ENCODE measurements around the gene PARN.
"Not testable (repeated sequence)": the region's sequence is repeated elsewhere in the genome, so short reads cannot be mapped to it uniquely, and the experiment has no call there.

The PARN gene

GRCh38 chr16:14632693-14633569 lies 2.9 kb upstream of the PARN start, which contains the start of gene BFAR:
Gene BFAR, plus strand, starts transcription at chr16:14632951. Its CDS starts 11,396 bp downstream, at chr16:14644347.
- peak; percentile 99 for DNase-seq

DNA sequence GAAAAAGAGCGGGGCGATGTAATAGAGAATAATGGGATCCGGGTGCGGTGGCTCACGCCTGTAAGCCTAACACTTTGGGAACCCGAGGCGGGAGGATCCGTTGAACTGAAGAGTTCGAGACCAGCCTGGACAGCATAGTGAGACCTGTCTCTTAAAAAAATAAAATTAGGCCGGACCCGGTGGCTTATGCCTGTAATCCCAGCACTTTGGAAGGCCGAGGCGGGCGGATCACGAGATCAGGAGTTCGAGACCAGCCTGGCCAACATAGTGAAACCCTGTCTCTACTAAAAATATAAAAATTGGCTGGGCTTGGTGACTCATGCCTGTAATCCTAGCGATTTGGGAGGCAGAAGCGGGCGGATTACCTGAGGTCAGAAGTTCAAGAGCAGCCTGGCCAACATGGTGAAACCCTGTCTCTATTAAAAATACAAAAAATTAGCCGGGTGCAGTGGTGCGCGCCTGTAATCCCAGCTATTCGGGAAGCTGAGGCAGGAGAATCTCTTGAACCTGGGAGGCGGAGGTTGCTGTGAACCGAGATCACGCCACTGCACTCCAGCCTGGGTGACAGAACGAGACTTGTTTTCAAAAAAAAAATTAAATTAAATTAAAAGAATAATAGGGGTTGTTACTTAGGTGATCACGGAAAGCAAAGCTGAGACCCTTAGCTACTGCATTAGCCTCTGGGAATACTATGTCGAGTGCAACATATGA lies 715 bp upstream of the PARN start:
- not testable (repeated sequence) for DNase-seq

GRCh38 chr16:14629612-14629918 lies 495 bp downstream of the PARN start:
- no peak for DNase-seq

DNA sequence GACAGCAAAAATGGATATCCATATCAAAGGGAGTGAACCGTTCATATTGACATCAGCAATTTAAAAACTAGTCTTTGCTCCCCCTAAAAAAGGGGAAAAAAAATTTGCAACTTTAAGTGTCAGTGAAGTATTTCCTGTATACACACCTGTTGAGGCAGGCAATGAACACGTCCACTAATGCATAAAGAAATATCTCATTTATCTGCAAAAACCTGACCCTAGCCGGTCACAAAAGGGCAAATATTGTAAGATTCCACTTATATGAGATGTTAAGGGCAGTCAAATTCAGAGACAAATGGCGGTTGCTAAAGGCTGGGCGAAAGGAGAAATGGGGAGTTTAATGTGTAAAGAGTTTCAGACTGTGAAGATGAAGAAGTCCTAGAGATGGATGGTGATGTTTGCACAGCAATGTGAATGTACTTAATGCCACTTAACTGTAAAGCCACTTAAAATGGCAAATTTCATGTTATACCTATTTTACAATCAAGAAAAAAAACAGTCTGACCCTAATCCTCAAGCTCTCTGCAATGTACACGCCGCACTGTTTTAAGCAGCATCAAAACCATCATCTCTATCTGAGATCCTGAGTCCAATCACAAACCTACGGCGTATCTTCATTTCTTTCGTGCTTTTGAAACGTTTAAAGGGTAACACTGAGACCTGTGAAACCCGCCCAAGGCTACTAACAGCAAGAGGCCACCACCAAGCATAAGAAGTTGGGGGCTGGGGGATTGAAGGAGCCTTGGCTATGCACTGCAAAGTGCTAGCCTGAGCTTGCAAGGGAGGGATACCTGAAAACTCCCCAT lies 1.1 kb downstream of the PARN start:
- DNase-seq = peak; percentile 23

- DNase-seq = no peak
These were observed 3.0 kb downstream of the PARN start for GRCh38 chr16:14627078-14627477.

DNA sequence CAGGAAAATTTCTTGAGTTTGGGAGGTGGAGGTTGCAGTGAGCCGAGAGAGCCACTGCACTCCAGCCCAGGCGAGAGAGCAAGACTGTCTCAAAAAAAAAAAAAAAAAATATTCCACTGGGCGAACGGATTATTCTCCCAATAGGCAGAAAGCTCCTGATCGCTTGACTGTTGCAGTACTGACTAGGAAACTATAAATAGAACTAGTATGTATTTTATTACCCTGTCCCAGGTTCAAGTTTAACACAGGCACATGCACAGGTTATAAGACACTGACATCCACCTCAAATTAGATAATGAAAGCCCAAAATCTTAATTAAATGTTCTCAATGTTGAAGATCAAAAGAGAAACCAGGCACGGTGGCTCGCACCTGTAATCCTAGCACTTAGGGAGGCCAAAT lies 11.5 kb downstream of the PARN start:
- DNase-seq = no peak

DNA sequence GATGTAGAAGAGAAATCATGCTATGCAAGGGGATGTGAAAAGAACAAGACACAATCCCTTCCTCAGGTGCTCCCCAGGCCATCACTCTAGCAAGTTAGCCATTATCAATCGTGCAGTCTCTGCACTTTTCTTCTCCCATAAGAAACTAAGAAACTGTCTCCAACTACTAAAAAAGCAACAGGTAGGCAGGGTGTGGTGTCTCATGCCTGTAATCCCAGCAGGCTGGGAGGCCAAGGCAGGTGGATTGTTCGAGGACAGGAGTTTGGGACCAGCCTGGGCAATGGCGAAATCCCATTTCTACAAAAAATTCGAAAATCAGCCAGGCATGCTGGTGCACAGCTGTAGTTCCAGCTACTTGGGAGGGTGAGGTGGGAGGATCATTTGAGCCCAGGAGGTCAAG lies 13.8 kb downstream of the PARN start:
- no peak for DNase-seq

- no peak for DNase-seq
These were observed 16.1 kb downstream of the PARN start for GRCh38 chr16:14613991-14614390.

DNA sequence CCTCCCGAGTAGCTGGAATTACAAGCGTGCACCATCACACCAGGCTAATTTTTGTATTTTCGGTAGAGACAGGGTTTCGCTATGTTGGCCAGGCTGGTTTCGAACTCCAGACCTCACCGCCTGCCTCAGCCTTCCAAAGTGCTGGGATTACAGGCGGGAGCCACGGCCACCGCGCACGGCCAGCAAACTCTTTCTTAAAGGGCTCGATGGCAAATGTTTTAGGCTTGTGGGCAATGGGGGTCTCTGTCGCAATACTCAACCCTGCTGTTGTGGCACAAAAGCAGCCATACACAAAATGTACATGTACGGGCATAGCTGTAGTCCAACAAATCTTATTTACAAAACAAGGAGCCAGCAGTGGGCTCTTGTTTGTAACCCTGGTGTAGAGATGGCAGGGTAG lies 18.4 kb downstream of the PARN start:
- no peak for DNase-seq

DNA sequence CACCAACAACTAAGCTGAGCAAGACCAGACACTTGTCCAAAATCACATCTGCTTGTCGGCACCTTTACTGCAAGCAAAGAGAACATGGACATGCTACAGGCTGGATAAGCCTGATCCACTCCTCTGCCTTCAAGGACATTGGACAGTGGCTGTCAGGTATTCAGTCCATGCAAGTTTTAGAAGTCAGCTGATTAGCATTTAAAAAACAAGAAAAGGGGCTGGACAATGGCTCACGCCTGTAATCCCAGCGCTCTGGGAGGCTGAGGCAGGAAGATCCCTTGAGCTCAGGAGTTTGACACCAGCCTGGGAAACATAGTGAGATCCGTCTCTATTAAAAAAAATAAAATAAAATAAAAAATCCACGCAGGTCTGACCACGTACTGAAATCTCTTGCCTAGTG lies 20.3 kb downstream of the PARN start:
- DNase-seq = no peak

GRCh38 chr16:14608604-14609003 lies 21.5 kb downstream of the PARN start:
- DNase-seq = no peak

DNA sequence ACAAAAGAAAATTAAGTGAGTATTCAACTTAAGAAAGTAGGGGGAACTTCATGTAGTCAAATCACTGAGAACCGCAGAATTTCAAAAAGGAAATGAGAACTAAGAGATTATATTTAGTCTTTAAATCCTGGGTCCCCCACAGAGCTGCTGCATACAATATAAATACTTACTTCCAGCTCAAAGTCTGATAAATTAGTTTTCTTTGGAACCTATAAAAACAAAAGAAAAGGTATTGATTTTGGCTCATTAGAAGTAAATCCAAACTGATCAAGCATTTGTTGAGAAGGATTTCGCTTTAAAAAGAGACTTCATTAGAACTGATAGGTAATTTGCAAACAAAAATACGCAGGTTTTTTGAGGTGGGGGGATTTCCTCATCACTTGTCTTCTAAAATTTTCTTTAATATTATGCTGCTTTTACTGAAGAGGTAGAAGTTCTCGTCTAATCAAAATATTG lies 21.9 kb downstream of the PARN start:
- no peak for DNase-seq

DNA sequence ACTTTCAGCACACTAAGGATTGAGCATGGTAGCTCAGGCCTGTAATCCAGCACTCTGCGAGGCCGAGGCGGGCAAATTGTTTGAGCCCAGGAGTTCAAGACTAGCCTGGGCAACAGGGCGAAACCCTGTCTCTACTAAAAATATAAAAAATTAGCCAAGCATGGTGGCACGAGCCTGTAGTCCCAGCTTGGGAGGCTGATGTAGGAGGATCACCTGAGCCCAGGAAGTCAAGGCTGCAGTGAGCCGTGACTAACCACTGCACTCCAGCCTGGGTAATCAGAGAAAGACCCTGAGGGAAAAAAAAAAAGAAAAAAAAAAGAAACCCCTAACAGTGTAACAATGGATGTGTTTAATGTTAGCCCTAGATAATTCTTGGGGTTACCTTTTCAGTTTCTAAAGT lies 24.0 kb downstream of the PARN start:
- no peak for DNase-seq

DNA sequence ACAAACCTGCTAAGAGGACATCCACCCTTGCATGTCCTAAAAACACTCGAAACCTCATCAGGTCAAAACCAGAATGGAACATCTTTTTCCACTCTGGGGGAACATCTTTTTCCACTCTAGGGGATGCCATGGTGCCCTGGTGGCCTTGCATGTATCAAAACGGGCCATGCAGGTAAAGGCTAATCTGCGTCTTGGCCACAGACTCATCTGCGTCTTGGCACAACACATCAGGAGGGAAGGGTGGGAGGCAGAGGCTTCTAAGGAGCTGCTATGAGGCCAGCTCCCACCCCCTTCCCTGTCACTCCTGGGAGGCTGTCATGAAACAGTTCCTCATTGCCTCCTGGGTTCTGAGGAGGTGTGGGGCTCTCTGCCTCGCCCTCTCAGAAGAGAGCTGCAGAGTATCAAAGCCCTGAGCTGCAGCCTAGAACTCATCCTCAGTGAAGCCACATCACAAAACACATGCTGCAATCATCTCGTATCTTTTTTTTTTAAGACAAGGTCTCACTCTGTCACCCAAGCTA lies 27.6 kb downstream of the PARN start:
- DNase-seq = no peak

DNA sequence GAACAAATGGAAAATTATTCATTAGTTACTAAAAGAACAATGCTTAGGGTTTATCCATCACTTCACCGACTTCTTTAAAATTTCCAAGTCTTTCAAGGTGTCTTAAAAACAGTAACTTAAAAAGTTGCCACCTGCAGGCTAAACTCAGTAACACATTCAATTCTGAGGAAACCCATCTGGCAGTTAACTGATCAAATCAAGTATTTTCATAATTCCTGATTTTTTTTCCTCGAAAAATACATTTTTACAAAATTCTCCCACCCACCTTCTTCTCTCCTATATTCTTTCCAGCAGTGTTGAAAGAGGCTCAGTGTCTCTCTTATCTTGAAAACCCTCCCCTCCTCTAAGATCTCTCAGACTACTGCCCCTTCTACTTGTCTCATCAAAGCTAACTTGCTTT lies 29.9 kb downstream of the PARN start:
- peak; percentile 25 for DNase-seq

GRCh38 chr16:14586637-14587305 lies 43.3 kb downstream of the PARN start:
- no peak for DNase-seq

- DNase-seq = no peak
These were observed 44.8 kb downstream of the PARN start for GRCh38 chr16:14585287-14585686.

DNA sequence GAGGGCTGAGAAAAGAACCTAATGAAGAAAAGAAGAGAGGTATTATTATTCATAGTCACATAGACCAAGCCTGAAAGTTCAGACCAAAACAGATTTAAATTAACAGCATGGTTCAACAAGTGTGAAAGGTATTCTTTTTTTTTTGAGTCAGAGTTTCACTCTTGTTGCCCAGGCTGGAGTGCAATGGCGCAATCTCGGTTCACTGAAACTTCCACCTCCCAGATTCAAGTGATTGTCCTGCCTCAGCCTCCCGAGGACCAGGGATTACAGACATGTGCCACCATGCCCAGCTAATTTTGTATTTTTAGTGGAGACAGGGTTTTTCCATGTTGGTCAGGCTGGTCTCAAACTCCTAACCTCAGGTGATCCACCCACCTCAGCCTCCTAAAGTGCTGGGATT lies 49.1 kb downstream of the PARN start:
- not testable (repeated sequence) for DNase-seq

GRCh38 chr16:14579266-14579665 lies 50.8 kb downstream of the PARN start:
- no peak for DNase-seq

DNA sequence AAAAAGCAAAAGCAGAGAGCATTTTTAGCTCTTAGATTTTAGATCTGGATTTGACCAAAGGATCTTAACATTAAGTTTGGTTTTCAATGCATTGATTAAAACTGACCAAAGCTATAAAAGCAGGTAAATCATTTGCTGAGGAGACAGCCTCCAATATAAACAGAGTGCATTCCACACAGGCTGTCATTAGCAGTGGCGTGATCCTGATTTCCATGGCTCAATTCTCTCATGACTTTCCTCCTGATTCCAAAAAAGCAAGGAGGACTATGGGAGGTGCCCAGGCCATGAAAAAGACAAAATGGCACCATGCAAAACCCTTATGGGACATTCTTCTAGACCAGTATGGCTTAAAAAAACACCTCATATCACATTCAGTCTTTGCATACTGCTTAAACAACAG lies 53.5 kb downstream of the PARN start:
- DNase-seq = no peak

- no peak for DNase-seq
These were observed 54.0 kb downstream of the PARN start for GRCh38 chr16:14576069-14576468.

DNA sequence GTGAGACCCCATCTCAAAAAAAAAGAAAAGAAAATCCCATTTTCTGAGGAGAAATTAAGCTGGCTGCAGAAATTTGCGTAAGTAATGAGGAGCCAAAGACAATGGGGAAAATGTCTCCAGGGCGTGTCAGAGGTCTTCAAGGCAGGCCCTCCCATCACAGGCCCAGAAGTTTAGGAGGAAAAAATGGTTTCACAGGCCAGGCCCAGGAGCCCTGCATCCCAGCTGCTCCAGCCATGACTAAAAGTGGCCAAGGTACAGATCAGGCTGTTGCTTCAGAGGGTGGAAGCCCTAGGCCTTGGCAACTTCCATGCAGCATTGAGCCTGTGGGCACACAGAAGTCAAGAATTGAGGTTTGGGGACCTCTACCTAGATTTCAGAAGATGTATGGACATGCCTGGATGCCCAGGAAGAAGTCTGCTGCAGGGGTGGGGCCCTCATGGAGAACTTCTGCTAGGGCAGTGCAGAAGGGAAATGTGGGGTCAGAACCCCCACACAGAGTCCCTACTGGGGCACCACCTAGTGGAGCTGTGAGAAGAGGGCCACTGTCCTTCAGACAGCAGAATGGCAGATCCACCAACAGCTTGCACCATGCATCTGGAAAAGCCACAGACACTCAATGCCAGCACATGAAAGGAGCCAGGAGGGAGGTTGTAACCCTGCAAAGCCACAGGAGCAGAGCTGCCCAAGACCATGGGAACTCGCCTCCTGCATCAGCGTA lies 55.2 kb downstream of the PARN start:
- DNase-seq = not testable (repeated sequence)

Data from RPMI8226 (cell line).